HG03520 (cell line): ENCODE measurements around the gene PEPD.

ENCODE experiments used
- ATAC-seq: cut with Tn5 transposase; IDR thresholded peaks from one replicate; pipeline ENCODE4 v1.9.1; 2021; ENCODE audit warnings: mild to moderate bottlenecking, moderate library complexity; ENCODE audit not compliant: unreplicated experiment

The PEPD gene

DNA sequence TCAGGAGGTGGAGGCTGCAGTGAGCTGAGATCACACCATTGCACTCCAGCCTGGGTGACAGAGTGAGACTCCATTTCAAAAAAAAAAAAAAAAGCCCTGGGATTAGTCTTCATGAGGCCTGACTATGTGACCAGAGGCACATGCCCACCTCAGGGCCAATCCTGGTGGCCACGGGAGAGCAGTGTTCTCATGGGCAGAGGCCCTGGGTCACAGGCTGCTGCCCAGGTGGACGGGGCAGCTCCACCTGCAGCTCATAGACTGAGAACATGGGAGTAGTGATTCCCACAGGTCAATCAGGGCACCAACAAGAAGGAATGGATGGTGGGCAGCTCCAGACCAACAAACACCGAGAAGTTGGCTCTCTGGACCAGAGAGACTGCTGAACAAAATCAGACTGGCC, 26.1 kb upstream of the PEPD start:
- ATAC-seq: no peak

GRCh38 chr19:33546656-33547055, 25.1 kb upstream of the PEPD start:
- no peak for ATAC-seq

DNA sequence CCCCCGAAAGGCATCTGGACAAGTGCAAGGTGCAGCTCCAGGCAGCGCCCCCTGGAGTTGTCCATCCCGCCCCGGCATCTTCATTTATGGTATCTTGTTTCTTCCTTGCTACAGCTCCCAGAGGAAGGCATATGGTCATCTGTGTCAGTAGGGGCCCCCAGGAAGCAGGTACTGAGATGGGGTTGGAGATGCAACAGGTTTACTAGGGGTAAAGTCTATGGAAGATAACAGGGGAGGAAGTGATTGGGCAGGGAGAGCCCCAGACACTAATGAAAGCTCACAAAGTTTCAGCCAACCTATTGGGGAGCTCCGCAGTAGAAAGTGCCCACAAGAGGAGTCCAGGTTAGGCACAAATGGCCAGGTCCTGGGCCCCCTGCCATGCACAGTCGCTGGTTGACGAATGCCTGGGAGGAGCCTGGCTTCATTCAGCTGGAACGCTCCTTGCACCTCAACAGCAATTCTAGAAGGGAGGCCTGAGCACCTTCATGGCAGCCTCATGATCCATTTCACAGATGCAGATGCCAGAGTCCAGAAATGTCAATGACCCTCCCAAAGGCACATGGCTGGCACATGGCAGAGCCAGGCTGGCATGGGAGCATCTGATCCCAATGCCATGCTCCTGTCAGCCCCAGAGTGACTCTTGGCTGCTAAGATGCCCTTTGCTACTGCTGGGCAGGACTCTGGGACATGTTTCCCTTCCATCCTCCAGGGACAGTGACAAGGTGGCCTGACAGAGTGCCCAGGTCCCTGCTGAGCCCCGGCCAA, 23.8 kb upstream of the PEPD start:
- no peak for ATAC-seq

DNA sequence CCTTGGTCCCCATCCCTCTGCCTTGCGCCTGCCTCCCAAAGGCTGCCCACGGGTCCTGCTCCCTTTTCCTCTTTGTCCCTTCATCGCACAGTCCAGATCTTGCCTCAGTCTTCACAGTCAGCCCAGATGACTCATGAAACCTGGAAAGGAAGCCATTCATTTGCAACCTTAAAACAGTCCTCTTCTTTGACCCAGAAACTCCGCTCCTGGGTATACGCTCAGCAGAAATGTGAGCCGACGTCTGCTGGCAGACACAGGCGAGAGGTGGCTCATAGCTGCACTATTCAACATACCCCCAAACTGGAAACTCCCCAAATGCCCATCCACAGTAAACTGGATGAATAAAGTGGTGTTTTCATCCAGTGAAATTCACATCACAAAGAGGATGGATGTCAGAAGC, 13.6 kb upstream of the PEPD start:
- ATAC-seq: no peak

DNA sequence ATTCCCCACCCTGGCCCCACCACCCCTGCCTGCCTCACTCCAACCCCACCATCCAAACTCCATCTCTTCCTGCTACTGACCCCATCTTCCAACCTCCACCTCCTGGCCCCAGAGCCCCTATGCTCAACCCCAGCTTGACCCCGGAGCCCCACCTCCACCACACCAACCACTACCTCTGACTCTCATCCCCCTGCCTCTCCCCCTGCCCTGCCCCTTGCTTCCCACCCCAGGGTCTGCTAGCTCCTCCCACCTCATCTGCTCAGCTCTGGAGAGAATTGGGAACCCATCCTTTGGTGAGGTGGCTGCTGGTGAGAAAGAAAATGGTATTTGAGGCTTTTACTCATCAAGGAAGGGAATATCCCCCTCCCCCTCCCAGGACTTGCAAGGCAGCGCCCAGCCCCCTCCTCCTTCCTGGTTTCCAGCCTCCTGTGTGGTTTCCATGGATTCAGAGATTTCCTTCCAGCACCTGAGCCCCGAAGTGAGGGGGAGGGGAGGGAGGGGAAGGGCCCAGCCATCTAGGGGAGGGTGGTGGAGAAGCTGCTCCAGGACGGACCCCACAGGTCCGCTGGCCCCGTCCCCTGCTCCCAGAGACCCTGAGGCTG, 11.4 kb upstream of the PEPD start:
- ATAC-seq: no peak

GRCh38 chr19:33530842-33531241, 9.3 kb upstream of the PEPD start:
- no peak for ATAC-seq

GRCh38 chr19:33530296-33530695, 8.7 kb upstream of the PEPD start:
- no peak for ATAC-seq

GRCh38 chr19:33529094-33529676, 7.6 kb upstream of the PEPD start:
- no peak for ATAC-seq

DNA sequence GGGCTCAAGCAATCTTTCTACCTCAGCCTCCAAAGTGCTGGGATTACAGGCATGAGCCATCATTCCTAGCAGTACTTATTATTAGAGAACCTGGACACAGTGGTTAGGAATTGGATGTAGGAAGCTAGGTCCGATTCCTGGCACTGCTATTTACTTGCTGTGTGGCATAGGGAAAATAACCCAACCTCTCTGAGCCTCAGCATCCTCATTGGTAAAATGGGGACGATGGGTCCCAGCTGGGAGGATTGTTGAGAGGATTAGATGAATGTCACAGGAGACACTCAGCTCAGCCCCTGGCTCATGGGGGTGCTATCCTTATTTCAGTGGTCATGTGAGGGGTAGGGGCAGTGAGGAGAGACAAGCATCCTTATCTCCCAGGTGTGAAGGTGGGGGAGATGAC, 6.8 kb upstream of the PEPD start:
- no peak for ATAC-seq

DNA sequence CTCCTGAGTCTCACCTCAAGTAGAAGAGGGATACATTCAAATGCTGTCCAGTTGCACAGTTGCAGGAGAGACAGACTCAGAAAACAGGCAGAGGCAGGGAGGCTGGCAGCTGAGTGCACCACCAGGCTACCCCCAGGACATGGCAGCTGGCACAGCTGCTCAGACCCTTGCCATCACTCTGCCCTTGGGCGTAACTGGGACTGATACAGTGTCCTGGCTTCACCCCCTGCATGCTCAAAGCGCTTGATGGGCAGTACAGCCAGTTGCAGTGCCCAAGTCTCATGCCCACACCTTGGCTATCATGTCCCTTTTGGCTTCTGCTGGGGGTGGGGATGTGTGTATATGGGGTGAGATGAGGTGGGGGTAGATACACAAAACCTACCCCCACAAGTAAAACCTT, 5.5 kb upstream of the PEPD start:
- ATAC-seq: no peak

- ATAC-seq: no peak
Observed at GRCh38 chr19:33524024-33524664, 2.6 kb upstream of the PEPD start.

DNA sequence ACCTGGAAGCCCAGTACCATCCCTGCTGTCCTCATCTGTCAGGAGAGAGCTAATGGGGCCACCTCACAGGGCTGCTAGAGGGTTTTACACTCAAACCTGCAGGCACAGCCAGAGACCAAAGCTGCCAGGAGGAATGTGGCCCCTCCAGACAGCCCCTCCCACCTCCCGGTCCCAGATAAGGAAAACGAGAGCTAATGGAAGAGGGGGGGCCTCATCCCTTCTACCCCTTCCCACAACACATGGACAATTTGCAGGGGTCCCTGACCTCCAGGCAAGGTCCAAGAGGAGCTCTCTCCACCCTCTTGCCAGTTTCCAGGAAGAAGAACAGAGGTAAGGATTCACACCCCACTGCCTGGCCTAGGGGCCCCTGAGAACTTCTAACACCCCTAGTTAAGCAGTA, 1.6 kb upstream of the PEPD start:
- no peak for ATAC-seq

DNA sequence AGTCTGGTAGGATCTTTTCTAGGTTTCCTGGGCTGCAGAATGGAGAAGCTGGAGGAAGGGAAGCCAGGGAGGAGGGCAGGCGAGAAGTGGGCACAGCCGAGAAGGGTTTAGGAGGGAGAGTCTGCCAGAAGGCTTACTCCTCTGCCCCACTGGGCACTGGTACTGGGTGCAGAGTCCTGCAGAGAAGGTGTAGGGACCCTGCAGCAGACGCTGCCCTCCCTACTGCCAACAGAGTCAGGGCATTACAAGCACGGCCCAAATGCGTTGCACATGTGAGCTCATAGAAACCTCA, 726 bp upstream of the PEPD start:
- no peak for ATAC-seq

DNA sequence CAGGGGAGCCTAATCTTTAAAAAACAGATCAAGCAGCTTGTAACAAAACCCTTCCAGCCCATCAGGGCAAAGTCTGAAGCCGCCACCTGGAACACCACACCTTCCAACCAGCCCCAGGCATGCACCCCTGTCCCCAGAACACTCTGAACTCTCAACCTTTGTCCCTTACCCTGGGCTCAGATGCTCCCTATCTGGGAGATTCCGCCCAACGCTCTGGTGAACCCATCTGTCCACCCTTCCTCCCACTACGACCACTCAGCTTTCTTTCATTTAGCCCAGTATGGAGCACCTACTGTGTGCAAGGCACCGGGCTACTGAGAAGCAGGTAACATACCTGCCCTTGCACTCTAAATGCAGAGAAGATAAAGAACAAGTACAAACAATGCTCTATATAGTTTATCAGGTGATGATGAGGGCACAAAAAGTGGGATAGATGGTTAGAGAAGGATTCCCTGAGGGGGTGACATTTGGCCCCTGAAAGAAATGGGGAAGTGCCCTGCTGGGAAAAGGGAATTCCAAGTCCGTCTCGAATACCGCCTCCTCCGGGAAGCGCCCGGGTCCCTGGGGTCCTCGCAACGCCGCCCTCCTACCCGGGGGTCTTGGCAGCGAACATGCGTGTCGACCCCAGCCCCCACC, 629 bp downstream of the PEPD start:
- ATAC-seq: no peak

DNA sequence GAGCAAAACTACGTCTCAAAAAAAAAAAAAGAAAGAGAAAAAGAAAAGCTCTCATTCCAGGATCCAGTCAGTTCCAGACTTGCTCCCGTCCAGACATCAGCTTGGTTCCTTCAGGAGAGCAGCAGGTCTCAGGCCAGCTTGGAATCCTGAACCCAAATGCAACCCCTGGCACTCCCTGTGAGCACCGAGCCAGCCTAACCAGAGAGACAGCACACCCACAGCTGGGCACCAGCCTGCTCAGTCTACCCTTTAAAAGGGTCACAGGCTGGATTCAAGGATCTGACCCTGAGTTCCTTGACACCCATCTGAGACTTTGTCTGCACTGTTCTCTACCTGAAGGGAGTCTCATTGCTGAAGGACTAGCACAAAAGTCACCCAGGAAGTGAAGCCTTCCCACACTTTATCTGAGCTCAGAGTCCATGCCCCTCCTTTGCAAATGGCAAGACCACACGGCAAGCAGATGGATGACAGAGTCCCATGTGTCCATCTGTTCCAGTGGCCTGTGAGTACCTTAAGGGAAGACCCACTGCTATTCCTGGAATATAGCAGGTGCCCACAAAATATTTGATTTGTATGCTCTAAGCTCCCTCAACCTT, 1.4 kb downstream of the PEPD start:
- no peak for ATAC-seq

- ATAC-seq: no peak
Observed at GRCh38 chr19:33519416-33519815, 2.2 kb downstream of the PEPD start.

DNA sequence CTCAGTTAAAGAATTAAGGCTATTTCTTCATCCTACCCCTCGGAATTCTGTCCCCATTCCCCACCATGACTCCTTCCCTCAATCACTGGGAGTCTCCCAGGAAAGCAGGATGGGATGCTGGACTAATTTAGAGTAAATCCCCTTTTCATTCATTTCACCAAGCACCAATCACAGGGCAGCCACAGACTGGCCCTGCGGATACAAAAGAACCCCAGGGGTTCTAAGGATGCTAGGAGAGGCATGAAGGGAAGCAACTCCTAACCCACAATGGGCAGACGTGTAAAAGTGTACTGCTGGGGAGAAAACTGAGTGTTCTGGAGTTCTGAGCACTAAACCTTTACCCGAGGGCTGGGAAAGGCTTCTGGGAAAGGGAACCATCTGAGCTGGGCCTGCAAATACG, 3.0 kb downstream of the PEPD start:
- no peak for ATAC-seq

GRCh38 chr19:33517922-33518321, 3.7 kb downstream of the PEPD start:
- ATAC-seq: no peak

GRCh38 chr19:33515921-33516320, 5.7 kb downstream of the PEPD start:
- ATAC-seq: no peak

DNA sequence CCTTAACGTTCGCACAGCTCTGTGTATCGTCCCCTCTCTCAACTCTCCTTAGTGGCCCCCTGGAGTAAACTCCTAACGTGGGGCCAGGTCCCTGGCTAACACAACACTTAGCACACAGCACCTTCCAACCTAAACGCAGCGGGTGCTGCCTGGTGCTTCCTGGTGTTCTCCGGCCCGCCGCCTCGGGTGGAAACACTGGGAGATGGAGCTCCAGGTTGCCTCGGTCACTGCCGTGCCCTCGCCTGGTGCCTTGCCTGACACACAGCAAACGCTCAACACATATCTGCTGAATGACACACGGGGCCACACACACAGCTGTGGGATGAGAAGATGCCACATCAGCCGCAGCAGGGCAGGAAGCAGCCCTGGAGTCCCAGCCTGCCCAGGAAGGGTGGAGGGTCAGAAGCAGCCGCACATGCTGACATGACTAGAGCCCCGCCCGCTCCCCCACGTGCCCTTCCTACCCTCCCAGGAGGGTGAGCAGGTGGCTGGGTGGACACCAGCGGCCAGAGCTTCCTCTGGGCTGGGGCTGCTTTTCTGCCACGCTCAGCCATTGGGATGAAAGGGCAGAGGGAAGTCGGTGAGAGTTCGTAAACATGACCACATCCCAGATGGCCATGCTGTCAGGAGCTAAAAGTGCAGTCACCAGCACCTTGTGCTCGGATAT, 6.6 kb downstream of the PEPD start:
- ATAC-seq: no peak

- no peak for ATAC-seq
Observed at GRCh38 chr19:33513424-33513823, 8.2 kb downstream of the PEPD start.
